H1 (cell line): ENCODE results near the gene TLR5. TPM values are rescaled to one million over a fixed set of nuclear protein-coding genes. Genes with fewer than 3 reads are reported as not detected.

Source experiments
- BRCA1 ChIP-seq: IDR thresholded peaks from 2 replicates; pipeline ENCODE4 v1.6.1; 2012; ENCODE audit warnings: low read depth, low read length, improper control_type of control experiment
- CBX8 ChIP-seq: fragments of 300-800, 300-1000 bp; sonication (generic); IDR thresholded peaks from 2 replicates; pipeline ENCODE4 v1.7.1; 2016; ENCODE audit warnings: low read depth, low read length, borderline replicate concordance
- CREB1 ChIP-seq: IDR thresholded peaks from 2 replicates; pipeline ENCODE4 v1.6.1; 2012; ENCODE audit warnings: inconsistent platforms
- CTCF ChIP-seq, 3 experiments: IDR thresholded peaks; 1 replicate in 2 of 3; 2 replicates in 1 of 3; pipeline versions ENCODE4 v1.5.1 to v1.6.1; 2011; ENCODE audit warnings: low read length in 3 of 3, mild to moderate bottlenecking in 3 of 3, inconsistent platforms in 2 of 3, low read depth in 1 of 3, moderate library complexity in 1 of 3; ENCODE audit not compliant: insufficient read depth in 1 of 3; ENCODE audit errors: control extremely low read depth in 1 of 3
- FOSL1 ChIP-seq: IDR thresholded peaks from 2 replicates; pipeline ENCODE4 v1.6.1; 2011; ENCODE audit warnings: mild to moderate bottlenecking, low read depth, low read length, moderate library complexity; ENCODE audit not compliant: insufficient read depth
- KDM4A ChIP-seq: IDR thresholded peaks from one replicate; pipeline ENCODE4 v1.7.1; 2012; ENCODE audit warnings: low read depth, mild to moderate bottlenecking, moderate library complexity, low read length, inconsistent platforms; ENCODE audit not compliant: severe bottlenecking
- SIN3A ChIP-seq, 2 experiments: IDR thresholded peaks in 1 of 2; conservative IDR thresholded peaks in 1 of 2; 2 replicates each; pipeline ENCODE4 v1.6.1; 2011 to 2012; ENCODE audit warnings: low read length in 2 of 2, improper control_type of control experiment in 1 of 2, low read depth in 1 of 2, mild to moderate bottlenecking in 1 of 2
- SRF ChIP-seq: IDR thresholded peaks from 2 replicates; pipeline ENCODE4 v1.6.1; 2011; ENCODE audit warnings: mild to moderate bottlenecking, low read depth, low read length, moderate library complexity
- TBP ChIP-seq: IDR thresholded peaks from 2 replicates; pipeline ENCODE4 v1.6.1; 2011; ENCODE audit warnings: low read depth, low read length, improper control_type of control experiment
- USF2 ChIP-seq: IDR thresholded peaks from 2 replicates; pipeline ENCODE4 v1.6.1; 2011; ENCODE audit warnings: low read length, improper control_type of control experiment
- YY1 ChIP-seq: IDR thresholded peaks from 2 replicates; pipeline ENCODE4 v1.6.1; 2011; ENCODE audit warnings: low read depth, mild to moderate bottlenecking, low read length
- polyA plus RNA-seq, 7 experiments: library from polyadenylated mRNA; depleted of rRNA in 3 of 7; stranded (reverse) in 5 of 7; unstranded in 2 of 7; fragments of >200 nt in 5 of 7; fragments of 200-250 nt in 2 of 7; gene quantifications; 1 replicate in 5 of 7; 2 replicates in 1 of 7; 4 replicates in 1 of 7; pipeline versions ENCODE4 v1.2.1 to v1.2.3, GENCODE V29; 2011 to 2013; ENCODE audit warnings: missing spikeins in 2 of 7, mixed read lengths in 2 of 7
- total RNA-seq: library from RNA; stranded (reverse); fragmentation: NEBNext Ultra II Directional; extraction: Animal tissue kit (Norgen Biotek cat#: 25700); gene quantifications from 2 replicates; pipeline ENCODE4 v1.2.1, GENCODE V29; 2021

Gene TLR5
- total and polyA plus RNA-seq, 2 of the 8 experiments (the other 6 are each of a cell fraction or from before 2014, with no cell fraction given) = 0.35 to 0.74 TPM

GRCh38 chr1:223087291-223088255, 55.5 kb downstream of the TLR5 start (continued):
- TF ChIP-seq CTCF (IDR thresholded peaks at IDR 0.05; ENCODE audit: control extremely low read depth in 1 of 3, insufficient read depth in 1 of 3, low read depth in 1 of 3, low read length in 3 of 3) (no peak), SIN3A (conservative IDR thresholded peaks at IDR 0.05 in 1 of 2, IDR thresholded peaks at IDR 0.05 in 1 of 2; ENCODE audit: low read depth in 1 of 2, low read length in 2 of 2) (no peak), TBP (no peak), BRCA1 (no peak), FOSL1 (no peak), YY1 (no peak), KDM4A (no peak), CREB1 (no peak), SRF (no peak), USF2 (no peak), CBX8 (no peak)
